ENCODE data around the gene EVA1B. TPM values are rescaled to one million over a fixed set of nuclear protein-coding genes. Genes with fewer than 3 reads are reported as not detected.

Gene EVA1B
- total RNA-seq, 1 experiment from 2014 or later: 12.4 TPM

DNA sequence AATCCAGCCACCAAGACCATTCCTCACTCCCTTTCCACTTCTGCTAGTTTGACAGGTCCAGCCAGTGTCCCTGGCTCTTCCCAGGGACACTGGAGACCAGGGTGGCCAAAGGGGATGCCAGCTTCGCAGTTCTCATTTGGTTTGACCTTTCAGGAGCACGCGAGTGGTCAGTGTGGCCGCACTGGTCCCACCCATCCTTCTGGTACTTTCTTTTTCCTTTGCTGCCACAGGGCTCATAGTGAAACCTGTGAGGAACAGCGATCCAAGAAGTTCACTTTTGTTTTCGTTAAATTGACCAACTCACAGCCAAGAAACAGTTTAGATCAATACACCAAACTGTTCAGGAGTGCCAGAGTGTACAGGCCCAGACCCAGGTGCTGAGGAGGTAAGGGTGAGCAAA is 14.4 kb upstream of the EVA1B start:
- Histone ChIP-seq H3K4me3 (no peak overlapping the region), H3K4me2 (no peak overlapping the region), H3K9me2 (ENCODE audit: insufficient read depth) (no peaks in the 10 kb centered on the region), H4K20me1 (ENCODE audit: insufficient read depth) (no peaks in the 10 kb centered on the region), H3K27ac (no peak overlapping the region), H3K9me3 (ENCODE audit: insufficient read depth, low read depth) (no peaks in the 10 kb centered on the region), H3K27me3 (ENCODE audit: insufficient read depth, low read depth) (no peaks in the 10 kb centered on the region), H3K4me1 (replicated peaks; ENCODE audit: insufficient read depth) (no peaks in the 10 kb centered on the region), H3F3A (ENCODE audit: insufficient read depth, low read depth) (no peaks in the 10 kb centered on the region), H3K79me2 (ENCODE audit: low read depth) (no peaks in the 10 kb centered on the region), H2AFZ (no peak overlapping the region), H3K36me3 (ENCODE audit: low read depth) (no peaks in the 10 kb centered on the region; the same call in 1 of the 2 replicates)
- BruUV-seq (replicated peaks): no TSS peak
- no peak for DNase-seq
- POLR2A ChIA-PET (ENCODE audit: unreplicated experiment): no interaction called here
- no peak for TF ChIP-seq EZH2 (IDR thresholded peaks at IDR 0.05; ENCODE audit: low read depth)
- TF ChIP-seq CTCF (conservative IDR thresholded peaks at IDR 0.05): no peak
- intact Hi-C loops (cut with micrococcal nuclease; ENCODE audit: unreplicated experiment): no loop called here
- CTCF ChIA-PET: no interaction called here

DNA sequence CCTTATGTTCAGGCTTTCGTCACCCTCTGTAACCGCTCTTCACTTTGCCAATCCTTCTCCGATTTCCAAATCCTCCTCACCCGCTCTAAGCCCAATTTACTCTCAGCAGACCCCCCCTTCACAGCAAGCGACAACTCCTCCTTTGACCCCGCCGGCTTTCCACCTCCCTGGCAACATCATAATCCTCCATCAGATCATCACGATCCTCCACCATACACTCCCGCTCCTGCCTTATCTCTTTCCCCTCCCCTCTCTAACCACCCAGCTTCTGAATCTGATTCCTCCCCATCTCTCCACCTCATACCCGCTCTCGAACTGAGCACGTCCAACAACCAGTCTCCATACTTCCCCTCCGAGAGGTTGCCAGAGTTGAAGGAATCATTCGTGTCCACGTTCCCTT is 7.5 kb upstream of the EVA1B start:
- CTCF ChIA-PET: no interaction called here
- H3K4me1 ChIP-seq (replicated peaks; ENCODE audit: insufficient read depth): no peaks in the 10 kb centered on the region
- H3K9me2 ChIP-seq (ENCODE audit: insufficient read depth): no peaks in the 10 kb centered on the region
- no peak overlapping the region for H2AFZ ChIP-seq
- no peaks in the 10 kb centered on the region for H3K9me3 ChIP-seq (ENCODE audit: insufficient read depth, low read depth)
- no peak overlapping the region for H3K4me3 ChIP-seq
- TF ChIP-seq CTCF (conservative IDR thresholded peaks at IDR 0.05): no peak
- TF ChIP-seq EZH2 (IDR thresholded peaks at IDR 0.05; ENCODE audit: low read depth): no peak
- H3K36me3 ChIP-seq (ENCODE audit: low read depth): no peaks in the 10 kb centered on the region
- H3K4me2 ChIP-seq: no peak overlapping the region
- POLR2A ChIA-PET (ENCODE audit: unreplicated experiment): no interaction called here
- BruUV-seq (replicated peaks): no TSS peak
- no peak for DNase-seq
- H3K79me2 ChIP-seq (ENCODE audit: low read depth): no peaks in the 10 kb centered on the region
- no peaks in the 10 kb centered on the region; the same call in 1 of the 2 replicates for H4K20me1 ChIP-seq (ENCODE audit: insufficient read depth)
- intact Hi-C loops (cut with micrococcal nuclease; ENCODE audit: unreplicated experiment): no loop called here
- no peaks in the 10 kb centered on the region for H3K27me3 ChIP-seq (ENCODE audit: insufficient read depth, low read depth)
- no peaks in the 10 kb centered on the region for H3F3A ChIP-seq (ENCODE audit: insufficient read depth, low read depth)
- H3K27ac ChIP-seq: no peak overlapping the region

GRCh38 chr1:36329817-36330216 is 6.4 kb upstream of the EVA1B start:
- no peak overlapping the region for H3K27ac ChIP-seq
- H3K9me2 ChIP-seq (ENCODE audit: insufficient read depth): no peaks in the 10 kb centered on the region
- H3K4me1 ChIP-seq (replicated peaks; ENCODE audit: insufficient read depth): no peaks in the 10 kb centered on the region
- DNase-seq: no peak
- H3K36me3 ChIP-seq (ENCODE audit: low read depth): no peaks in the 10 kb centered on the region
- no peaks in the 10 kb centered on the region for H3K27me3 ChIP-seq (ENCODE audit: insufficient read depth, low read depth)
- no peaks in the 10 kb centered on the region; the same call in 1 of the 2 replicates for H4K20me1 ChIP-seq (ENCODE audit: insufficient read depth)
- ChIA-PET CTCF (no interaction called here), POLR2A (ENCODE audit: unreplicated experiment) (no interaction called here)
- no TSS peak for BruUV-seq (replicated peaks)
- H3K4me2 ChIP-seq: no peak overlapping the region
- no peaks in the 10 kb centered on the region; the same call in 1 of the 2 replicates for H3F3A ChIP-seq (ENCODE audit: insufficient read depth, low read depth)
- no peak for TF ChIP-seq EZH2 (IDR thresholded peaks at IDR 0.05; ENCODE audit: low read depth)
- no peak for TF ChIP-seq CTCF (conservative IDR thresholded peaks at IDR 0.05)
- intact Hi-C loops (cut with micrococcal nuclease; ENCODE audit: unreplicated experiment): no loop called here
- no peak overlapping the region for H3K4me3 ChIP-seq
- H3K9me3 ChIP-seq (ENCODE audit: insufficient read depth, low read depth): no peaks in the 10 kb centered on the region
- no peak overlapping the region for H2AFZ ChIP-seq
- H3K79me2 ChIP-seq (ENCODE audit: low read depth): no peaks in the 10 kb centered on the region
